Measurements from ENCODE around the gene C1QTNF1. TPM values are rescaled to one million over a fixed set of nuclear protein-coding genes. Genes with fewer than 3 reads are reported as not detected.

C1QTNF1 gene
- polyA plus RNA-seq, 1 of the 3 experiments (the other 2 are of a cell fraction), result 14.3 TPM

DNA sequence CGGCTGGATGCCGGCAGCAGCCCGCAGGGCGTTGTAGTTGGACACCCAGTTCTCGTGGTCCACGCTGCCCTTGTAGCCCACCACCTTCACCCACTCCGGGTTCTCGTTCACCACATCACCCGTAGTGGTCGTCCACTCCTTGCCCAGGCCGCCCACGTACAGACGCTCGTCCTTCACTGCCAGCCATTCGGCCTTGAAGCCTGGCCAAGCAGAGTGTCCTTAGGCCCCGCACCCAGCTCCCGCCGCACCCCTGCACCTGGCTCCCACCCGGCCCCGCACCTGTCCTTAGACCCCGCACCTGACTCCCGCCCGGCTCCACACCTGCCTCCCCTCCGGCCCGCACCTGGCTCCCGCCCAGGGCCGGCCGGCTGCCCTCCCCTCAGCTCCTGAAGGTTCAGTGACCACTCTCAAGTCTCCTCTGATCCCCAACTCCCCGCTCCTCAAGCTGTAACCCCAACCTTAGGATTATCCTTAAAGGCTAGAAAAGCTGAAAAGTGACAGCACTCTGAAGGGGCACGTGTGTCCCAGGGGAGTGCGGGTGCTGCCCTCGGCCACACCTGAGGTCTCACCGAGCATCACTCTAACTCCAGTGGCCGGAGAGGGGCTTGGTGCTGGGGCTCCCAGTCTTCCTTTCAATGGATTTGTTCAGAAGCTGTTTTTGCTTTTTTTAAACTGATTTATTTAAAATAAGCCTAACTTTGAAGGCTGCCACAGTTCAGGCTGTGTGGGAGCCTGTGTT, 28.8 kb upstream of the C1QTNF1 start:
- no peak overlapping the region for H2AFZ ChIP-seq (ENCODE audit: low read depth)
- 95% methylated on average over 34 of the region's 34 CpGs for WGBS (ENCODE audit: low lambda C conversion rate)
- CTCF ChIA-PET, result interaction anchor here (1.0 to 11.1 kb wide), 11 partner anchors 15 to 398 kb away, joined by 3 to 133 read pairs (median 7); partner anchors contain the start of gene LGALS3BP

GRCh38 chr17:78995761-78996451, 28.1 kb upstream of the C1QTNF1 start:
- POLR2A ChIA-PET, result interaction anchor here (0.6 to 1.3 kb wide), 2 partner anchors 16 to 111 kb away, joined by 3 to 4 read pairs; partner anchors contain the start of gene LGALS3BP
- no peaks in the 10 kb centered on the region for H3K9me3 ChIP-seq
- peak; percentile 34 for DNase-seq
- no peak overlapping the region for H2AFZ ChIP-seq (ENCODE audit: low read depth)
- H3K36me3 ChIP-seq (replicated peaks in 1 of 2; ENCODE audit: control insufficient read depth in 1 of 2, insufficient read depth in 2 of 2, low read length in 1 of 2), result peaks cover 44 to 72% of the 10 kb centered on the region in 2 experiments
- CTCF ChIA-PET, result interaction anchor here (0.6 to 11.1 kb wide), 12 partner anchors 16 to 398 kb away, joined by 3 to 133 read pairs (median 7); partner anchors contain the start of gene LGALS3BP
- peaks cover 0 to 26% of the 10 kb centered on the region in 2 experiments; a peak in 1 of 4 replicates for H3K4me1 ChIP-seq (ENCODE audit: control insufficient read depth in 1 of 2, insufficient read depth in 2 of 2, low read depth in 1 of 2, low read length in 1 of 2)
- no peak overlapping the region for H3K27ac ChIP-seq (ENCODE audit: low read depth in 2 of 2, low read length in 1 of 2)
- WGBS (ENCODE audit: low lambda C conversion rate), result 91% methylated on average over 11 of the region's 18 CpGs
- peaks cover 5% of the 10 kb centered on the region for H3F3A ChIP-seq (replicated peaks; ENCODE audit: insufficient read depth)
- no peaks in the 10 kb centered on the region for H3K9me2 ChIP-seq
- no peaks in the 10 kb centered on the region for H3K27me3 ChIP-seq (ENCODE audit: insufficient read depth)
- no peak overlapping the region for H3K9ac ChIP-seq
- H3K4me2 ChIP-seq, result no peak overlapping the region
- peaks cover 54% of the 10 kb centered on the region for H4K20me1 ChIP-seq (ENCODE audit: insufficient read depth)
- H3K79me2 ChIP-seq (ENCODE audit: insufficient read depth), result peaks cover 59% of the 10 kb centered on the region
- H3K4me3 ChIP-seq (ENCODE audit: low read depth in 2 of 2, low read length in 1 of 2), result no peak overlapping the region
- TF ChIP-seq, protein P1, sequence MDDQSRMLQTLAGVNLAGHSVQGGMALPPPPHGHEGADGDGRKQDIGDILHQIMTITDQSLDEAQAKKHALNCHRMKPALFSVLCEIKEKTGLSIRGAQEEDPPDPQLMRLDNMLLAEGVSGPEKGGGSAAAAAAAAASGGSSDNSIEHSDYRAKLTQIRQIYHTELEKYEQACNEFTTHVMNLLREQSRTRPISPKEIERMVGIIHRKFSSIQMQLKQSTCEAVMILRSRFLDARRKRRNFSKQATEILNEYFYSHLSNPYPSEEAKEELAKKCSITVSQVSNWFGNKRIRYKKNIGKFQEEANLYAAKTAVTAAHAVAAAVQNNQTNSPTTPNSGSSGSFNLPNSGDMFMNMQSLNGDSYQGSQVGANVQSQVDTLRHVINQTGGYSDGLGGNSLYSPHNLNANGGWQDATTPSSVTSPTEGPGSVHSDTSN (IDR thresholded peaks at IDR 0.05), result no peak
- TF ChIP-seq TCF12 (IDR thresholded peaks at IDR 0.05) (no peak), EZH2phosphoT487 (IDR thresholded peaks at IDR 0.05; ENCODE audit: borderline replicate concordance, low read depth) (no peak), ELF1 (IDR thresholded peaks at IDR 0.05) (no peak), GABPA (IDR thresholded peaks at IDR 0.05; ENCODE audit: low read depth) (no peak), NFIC (IDR thresholded peaks at IDR 0.05; ENCODE audit: borderline replicate concordance) (no peak)

More for the DNA sequence above, 28.8 kb upstream of the C1QTNF1 start:
- Histone ChIP-seq H3F3A (replicated peaks; ENCODE audit: insufficient read depth) (peaks cover 5% of the 10 kb centered on the region), H3K4me1 (ENCODE audit: control insufficient read depth in 1 of 2, insufficient read depth in 2 of 2, low read depth in 1 of 2, low read length in 1 of 2) (peaks cover 0 to 19% of the 10 kb centered on the region in 2 experiments; a peak in 1 of 4 replicates), H3K4me2 (no peak overlapping the region), H3K9ac (no peak overlapping the region), H4K20me1 (ENCODE audit: insufficient read depth) (peaks cover 47% of the 10 kb centered on the region), H3K27me3 (ENCODE audit: insufficient read depth) (no peaks in the 10 kb centered on the region), H3K79me2 (ENCODE audit: insufficient read depth) (peaks cover 52% of the 10 kb centered on the region), H3K27ac (ENCODE audit: low read depth in 2 of 2, low read length in 1 of 2) (no peak overlapping the region), H3K9me3 (no peaks in the 10 kb centered on the region), H3K4me3 (ENCODE audit: low read depth in 2 of 2, low read length in 1 of 2) (no peak overlapping the region), H3K36me3 (replicated peaks in 1 of 2; ENCODE audit: control insufficient read depth in 1 of 2, insufficient read depth in 2 of 2, low read length in 1 of 2) (peaks cover 48 to 79% of the 10 kb centered on the region in 2 experiments), H3K9me2 (no peaks in the 10 kb centered on the region)
- POLR2A ChIA-PET, result interaction anchor here (1.3 kb wide), 1 partner anchor 15 kb away, joined by 4 read pairs; the partner anchor contains the start of gene LGALS3BP
- peak; percentile 28 for DNase-seq
- TF ChIP-seq JUND (IDR thresholded peaks at IDR 0.05), result no peak
- no peak for TF ChIP-seq EP300 (IDR thresholded peaks at IDR 0.05; ENCODE audit: borderline replicate concordance in 1 of 2, low read depth in 1 of 2, low read length in 1 of 2)

All from SK-N-SH (cell line).